Esophagus muscularis mucosa (tissue), 4 donors: ENCODE results near the gene EIF1B. TPM values are rescaled to one million over a fixed set of nuclear protein-coding genes. Genes with fewer than 3 reads are reported as not detected.

Source experiments
- DNase-seq: peaks from one replicate; pipeline ENCODE4 v3.0.0-alpha.2; 2017; ENCODE audit errors: extremely low spot score
- H3K27ac ChIP-seq, 4 donors: fragments of 200-600 bp; sonication (generic); replicated peaks in 1 of 4; 1 replicate in 3 of 4; 2 replicates in 1 of 4; pipeline ENCODE4 v1.5.1; 2016 to 2019; ENCODE audit warnings: mild to moderate bottlenecking in 1 of 4
- H3K27me3 ChIP-seq, 4 donors: fragments of 200-600 bp; sonication (generic); one replicate each; pipeline versions ENCODE4 v1.5.1 to v1.6.0; 2016 to 2019
- H3K36me3 ChIP-seq, 4 donors: fragments of 200-600 bp; sonication (generic); one replicate each; pipeline ENCODE4 v1.5.1; 2016 to 2019
- H3K4me1 ChIP-seq, 4 donors: fragments of 200-600 bp; sonication (generic); one replicate each; pipeline ENCODE4 v1.5.1; 2016 to 2019
- H3K4me3 ChIP-seq, 4 donors: fragments of 200-600 bp; sonication (generic); 1 replicate in 2 of 4; 2 replicates in 2 of 4; pipeline ENCODE4 v1.5.1; 2016 to 2019; ENCODE audit warnings: mild to moderate bottlenecking in 4 of 4, moderate library complexity in 1 of 4
- H3K9me3 ChIP-seq, 4 donors: fragments of 200-600 bp; sonication (generic); 1 replicate in 3 of 4; 2 replicates in 1 of 4; pipeline ENCODE4 v1.5.1; 2016 to 2019
- EP300 ChIP-seq: sonication (generic); formaldehyde crosslinking; IDR thresholded peaks from one replicate; pipeline ENCODE4 v1.6.1; 2017; ENCODE audit warnings: antibody characterized with exemption
- POLR2A ChIP-seq: fragments of 450-650 bp; IDR thresholded peaks from one replicate; pipeline ENCODE4 v1.6.1; 2017; ENCODE audit warnings: antibody characterized with exemption, moderate library complexity, mild to moderate bottlenecking, low read depth
- POLR2AphosphoS5 ChIP-seq, 2 donors: sonication (generic); formaldehyde crosslinking; IDR thresholded peaks; one replicate each; pipeline ENCODE4 v1.6.1; 2017; ENCODE audit warnings: antibody characterized with exemption in 2 of 2
- WGBS: methylation state at CpG from one replicate; pipeline ENCODE4 v1.1.5; 2018; 5-methylcytosine and 5-hydroxymethylcytosine counted together
- intact Hi-C: fragments of 100-400 bp; cut with DNase I; formaldehyde crosslinking; loops from one replicate; pipeline ENCODE4 v1.15.1; 2023
- total RNA-seq, 4 donors: library from RNA; depleted of rRNA; stranded (reverse); fragments of >200 nt; gene quantifications; one replicate each; pipeline versions ENCODE4 v1.1.0 to v1.2.1, GENCODE V29; 2016
- TF ChIP-seq, protein P1 (sequence below), 3 experiments: fragments of 200-600 bp in 2 of 3; fragments of 450-650 bp in 1 of 3; sonication (generic) in 2 of 3; IDR thresholded peaks; one replicate each; pipeline ENCODE4 v1.5.1; 2017 to 2019; ENCODE audit warnings: antibody characterized with exemption in 3 of 3, mild to moderate bottlenecking in 2 of 3, moderate library complexity in 1 of 3

The EIF1B gene
- total RNA-seq, 4 donors from 2014 or later = 26.5 to 32.5 (median 30.7) TPM

DNA sequence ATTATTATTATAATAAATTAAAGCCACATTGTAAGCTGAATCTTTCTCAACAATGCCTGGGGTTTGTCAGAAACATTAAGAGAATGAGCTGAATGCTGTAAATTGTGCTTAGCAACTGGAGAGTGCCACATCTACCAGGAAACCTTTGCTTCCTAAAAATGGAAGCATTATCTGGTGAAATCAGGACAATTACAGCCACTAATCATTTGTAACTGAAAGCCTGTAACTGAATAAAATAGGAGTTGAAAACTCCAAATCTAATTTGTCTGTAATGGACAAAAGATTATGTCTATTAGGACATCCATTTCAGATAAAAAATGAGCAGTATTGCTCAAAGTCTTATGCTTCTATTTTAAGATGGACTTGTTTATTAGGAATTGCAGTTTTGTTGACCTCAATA lies 32.2 kb downstream of the EIF1B start:
- no peak for DNase-seq
- Histone ChIP-seq H3K27ac (no peak overlapping the region), H3K36me3 (no peaks in the 10 kb centered on the region), H3K9me3 (no peaks in the 10 kb centered on the region), H3K27me3 (no peaks in the 10 kb centered on the region), H3K4me1 (no peaks in the 10 kb centered on the region), H3K4me3 (no peak overlapping the region)
- intact Hi-C loops = no loop called here
- TF ChIP-seq POLR2AphosphoS5 (IDR thresholded peaks at IDR 0.05) = no peak
- no peak for TF ChIP-seq POLR2A
- TF ChIP-seq, protein P1, sequence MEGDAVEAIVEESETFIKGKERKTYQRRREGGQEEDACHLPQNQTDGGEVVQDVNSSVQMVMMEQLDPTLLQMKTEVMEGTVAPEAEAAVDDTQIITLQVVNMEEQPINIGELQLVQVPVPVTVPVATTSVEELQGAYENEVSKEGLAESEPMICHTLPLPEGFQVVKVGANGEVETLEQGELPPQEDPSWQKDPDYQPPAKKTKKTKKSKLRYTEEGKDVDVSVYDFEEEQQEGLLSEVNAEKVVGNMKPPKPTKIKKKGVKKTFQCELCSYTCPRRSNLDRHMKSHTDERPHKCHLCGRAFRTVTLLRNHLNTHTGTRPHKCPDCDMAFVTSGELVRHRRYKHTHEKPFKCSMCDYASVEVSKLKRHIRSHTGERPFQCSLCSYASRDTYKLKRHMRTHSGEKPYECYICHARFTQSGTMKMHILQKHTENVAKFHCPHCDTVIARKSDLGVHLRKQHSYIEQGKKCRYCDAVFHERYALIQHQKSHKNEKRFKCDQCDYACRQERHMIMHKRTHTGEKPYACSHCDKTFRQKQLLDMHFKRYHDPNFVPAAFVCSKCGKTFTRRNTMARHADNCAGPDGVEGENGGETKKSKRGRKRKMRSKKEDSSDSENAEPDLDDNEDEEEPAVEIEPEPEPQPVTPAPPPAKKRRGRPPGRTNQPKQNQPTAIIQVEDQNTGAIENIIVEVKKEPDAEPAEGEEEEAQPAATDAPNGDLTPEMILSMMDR (IDR thresholded peaks at IDR 0.05) = no peak
- TF ChIP-seq EP300 = no peak

DNA sequence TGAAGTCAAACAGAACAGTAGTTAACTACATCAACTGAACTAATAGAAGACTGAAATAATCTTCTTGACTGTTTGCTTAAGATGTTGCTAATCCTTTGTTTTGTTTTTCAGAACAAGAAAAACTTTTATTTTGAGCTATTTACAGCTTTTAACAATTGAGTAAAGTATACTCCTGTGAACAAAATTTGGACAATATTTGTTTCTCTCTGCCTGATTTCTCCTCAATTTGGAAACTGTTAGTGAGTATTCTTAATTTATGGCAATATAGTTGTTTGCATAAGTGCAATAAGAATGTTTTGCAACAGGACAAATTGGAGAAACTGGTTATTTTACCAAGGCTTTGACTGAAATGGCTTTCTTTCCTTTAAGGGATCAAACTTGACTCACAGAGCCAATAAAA lies 41.0 kb downstream of the EIF1B start:
- H3K36me3 ChIP-seq = no peaks in the 10 kb centered on the region
- no peak for DNase-seq

DNA sequence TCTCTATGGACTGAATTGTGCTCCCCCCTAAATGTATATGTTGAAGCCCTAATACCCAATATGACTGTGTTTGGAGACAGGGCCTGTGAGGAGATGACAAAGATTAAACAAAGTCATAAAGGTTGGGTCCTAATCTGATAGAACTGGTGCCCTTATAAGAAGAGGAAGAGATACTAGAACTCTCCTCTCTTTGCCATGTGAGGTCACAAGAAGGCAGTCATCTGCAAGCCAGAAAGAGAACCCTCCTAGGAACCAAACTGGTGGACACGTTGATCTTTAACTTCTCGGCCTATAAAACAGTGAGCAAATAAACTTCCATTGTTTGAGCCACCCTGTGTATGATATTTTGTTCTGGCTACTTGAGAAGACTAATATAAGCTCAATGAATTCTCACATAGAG lies 45.9 kb downstream of the EIF1B start:
- H3K27ac ChIP-seq = no peak overlapping the region
- TF ChIP-seq POLR2AphosphoS5 (IDR thresholded peaks at IDR 0.05) (no peak), POLR2A (no peak), EP300 (no peak)
- TF ChIP-seq, protein P1 (IDR thresholded peaks at IDR 0.05) = no peak
- H3K4me1 ChIP-seq = no peaks in the 10 kb centered on the region
- no peak overlapping the region for H3K4me3 ChIP-seq
- H3K36me3 ChIP-seq = no peaks in the 10 kb centered on the region
- DNase-seq = no peak
- intact Hi-C loops = no loop called here
- WGBS = 86% methylated on average over 2 of the region's 2 CpGs
- no peaks in the 10 kb centered on the region for H3K27me3 ChIP-seq
- no peaks in the 10 kb centered on the region for H3K9me3 ChIP-seq

More for the DNA sequence above, 41.0 kb downstream of the EIF1B start:
- Histone ChIP-seq H3K27ac (no peak overlapping the region), H3K4me1 (no peaks in the 10 kb centered on the region), H3K9me3 (no peaks in the 10 kb centered on the region), H3K27me3 (no peaks in the 10 kb centered on the region), H3K4me3 (no peak overlapping the region)
- intact Hi-C loops = no loop called here
- TF ChIP-seq EP300 (no peak), POLR2AphosphoS5 (IDR thresholded peaks at IDR 0.05) (no peak), POLR2A (no peak)
- TF ChIP-seq, protein P1 (IDR thresholded peaks at IDR 0.05) = no peak

DNA sequence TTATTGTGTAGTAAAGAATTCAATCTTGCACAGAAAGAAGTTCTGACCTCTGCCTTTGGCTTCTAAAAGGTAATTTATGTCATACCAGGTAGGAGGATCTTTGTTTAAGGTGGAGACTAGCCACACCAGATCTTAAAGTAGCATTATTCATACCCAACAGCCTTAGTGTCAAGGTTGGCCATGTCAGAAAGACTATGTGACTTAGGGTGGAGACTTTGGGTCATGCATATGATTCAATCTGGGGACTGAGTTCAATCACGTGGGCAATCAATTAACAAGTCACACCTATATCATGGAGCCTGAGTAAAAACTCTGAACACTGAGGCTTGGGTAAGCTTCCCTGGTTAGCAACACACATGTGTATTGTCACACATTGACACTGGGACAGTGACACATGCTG lies 48.9 kb downstream of the EIF1B start:
- Histone ChIP-seq H3K36me3 (no peaks in the 10 kb centered on the region), H3K4me3 (no peak overlapping the region), H3K9me3 (no peaks in the 10 kb centered on the region), H3K4me1 (no peaks in the 10 kb centered on the region), H3K27ac (no peak overlapping the region), H3K27me3 (no peaks in the 10 kb centered on the region)
- intact Hi-C loops = no loop called here
- WGBS = no CpG with 5 or more reads among the region's 1 CpG
- TF ChIP-seq, protein P1 (IDR thresholded peaks at IDR 0.05) = no peak
- TF ChIP-seq POLR2A = no peak
- no peak for TF ChIP-seq EP300
- no peak for TF ChIP-seq POLR2AphosphoS5 (IDR thresholded peaks at IDR 0.05)
- DNase-seq = no peak

Other genes starting within 250 kb of the EIF1B start
- gene ENTPD3, start 77.5 kb downstream of the EIF1B start, total RNA-seq = 1 to 10 TPM; 1.7 to 3.6 (median 2.1) TPM
- gene RPL14, start 147.6 kb downstream of the EIF1B start, total RNA-seq = 100 to 1,000 TPM; 322 to 414 (median 372) TPM
- 1 to 10 TPM; 2.8 to 5.4 (median 3.5) TPM for gene ZNF619, start 167.4 kb downstream of the EIF1B start, total RNA-seq
- gene ZNF620, start 196.3 kb downstream of the EIF1B start, total RNA-seq = 1 to 10 TPM; 2.2 to 6.5 (median 2.5) TPM
- 10 to 100 TPM; 12.9 to 22.8 (median 16.8) TPM for gene ZNF621, start 215.3 kb downstream of the EIF1B start, total RNA-seq